Liver (tissue), 9 donors: ENCODE measurements around the gene TMEM179. TPM values are rescaled to one million over a fixed set of nuclear protein-coding genes. Genes with fewer than 3 reads are reported as not detected.

ENCODE experiments used
- DNase-seq: peaks from one replicate; pipeline ENCODE4 v3.0.0-alpha.2; 2017; ENCODE audit warnings: low spot score
- H3K27ac ChIP-seq, 2 donors: one replicate each; pipeline ENCODE4 v1.7.0; 2013; ENCODE audit warnings: inconsistent platforms in 2 of 2, low read length in 2 of 2, control low read depth in 1 of 2, low read depth in 1 of 2, mild to moderate bottlenecking in 1 of 2
- H3K27me3 ChIP-seq, 4 donors: one replicate each; pipeline versions ENCODE4 v1.6.1 to v1.7.0; 2013; ENCODE audit warnings: low read length in 3 of 4, inconsistent platforms in 1 of 4, mild to moderate bottlenecking in 1 of 4, moderate library complexity in 1 of 4; ENCODE audit not compliant: control insufficient read depth in 4 of 4, insufficient read depth in 4 of 4
- H3K36me3 ChIP-seq, 4 donors: one replicate each; pipeline versions ENCODE4 v1.6.1 to v1.7.0; 2013; ENCODE audit warnings: low read length in 3 of 4, mild to moderate bottlenecking in 3 of 4, low read depth in 1 of 4, moderate library complexity in 1 of 4; ENCODE audit not compliant: control insufficient read depth in 4 of 4, insufficient read depth in 3 of 4
- H3K4me1 ChIP-seq, 4 donors: one replicate each; pipeline versions ENCODE4 v1.6.1 to v1.7.0; 2013; ENCODE audit warnings: low read length in 3 of 4, mild to moderate bottlenecking in 3 of 4, moderate library complexity in 1 of 4; ENCODE audit not compliant: control insufficient read depth in 4 of 4, insufficient read depth in 4 of 4
- H3K4me3 ChIP-seq, 3 donors: one replicate each; pipeline versions ENCODE4 v1.6.1 to v1.7.0; 2013; ENCODE audit warnings: low read length in 3 of 3, control low read depth in 1 of 3, low read depth in 1 of 3, mild to moderate bottlenecking in 1 of 3
- H3K9ac ChIP-seq, 2 donors: one replicate each; pipeline ENCODE4 v1.7.0; 2013; ENCODE audit warnings: low read length in 2 of 2, mild to moderate bottlenecking in 2 of 2, moderate library complexity in 2 of 2, control low read depth in 1 of 2, low read depth in 1 of 2
- H3K9me3 ChIP-seq, 4 donors: one replicate each; pipeline versions ENCODE4 v1.6.1 to v1.7.0; 2013; ENCODE audit warnings: low read length in 3 of 4; ENCODE audit not compliant: control insufficient read depth in 4 of 4
- FOXA1 ChIP-seq: IDR thresholded peaks from 2 replicates; pipeline ENCODE4 v1.6.1; 2016; ENCODE audit warnings: antibody characterized with exemption
- GABPA ChIP-seq, 2 donors: IDR thresholded peaks in 1 of 2; conservative IDR thresholded peaks in 1 of 2; 2 replicates each; pipeline ENCODE4 v1.6.1; 2016; ENCODE audit warnings: antibody characterized with exemption in 2 of 2, mild to moderate bottlenecking in 1 of 2, moderate library complexity in 1 of 2
- HNF4A ChIP-seq, 2 donors: conservative IDR thresholded peaks; 2 replicates each; pipeline ENCODE4 v1.6.1; 2016; ENCODE audit warnings: antibody characterized with exemption in 2 of 2, mild to moderate bottlenecking in 2 of 2
- HNF4G ChIP-seq: IDR thresholded peaks from 2 replicates; pipeline ENCODE4 v1.6.1; 2016; ENCODE audit warnings: antibody characterized with exemption
- JUND ChIP-seq, 2 donors: IDR thresholded peaks; 2 replicates each; pipeline ENCODE4 v1.6.1; 2016; ENCODE audit warnings: antibody characterized with exemption in 2 of 2
- NR2F2 ChIP-seq: IDR thresholded peaks from 2 replicates; pipeline ENCODE4 v1.6.1; 2016; ENCODE audit warnings: antibody characterized with exemption
- RXRA ChIP-seq, 2 donors: IDR thresholded peaks; 2 replicates each; pipeline ENCODE4 v1.6.1; 2017 to 2018; ENCODE audit warnings: antibody characterized with exemption in 2 of 2, mild to moderate bottlenecking in 1 of 2
- SP1 ChIP-seq: IDR thresholded peaks from 2 replicates; pipeline ENCODE4 v1.6.1; 2018; ENCODE audit warnings: antibody characterized with exemption, mild to moderate bottlenecking
- TAF1 ChIP-seq: conservative IDR thresholded peaks from 2 replicates; pipeline ENCODE4 v1.6.1; 2016; ENCODE audit warnings: antibody characterized with exemption, mild to moderate bottlenecking
- YY1 ChIP-seq: IDR thresholded peaks from 2 replicates; pipeline ENCODE4 v1.6.1; 2016; ENCODE audit warnings: antibody characterized with exemption, mild to moderate bottlenecking
- WGBS: extraction: QIAGEN DNeasy Blood & Tissue Kit; methylation state at CpG from one replicate; pipeline ENCODE4 v1.1.7; 2013; 5-methylcytosine and 5-hydroxymethylcytosine counted together
- polyA plus RNA-seq, 2 donors: library from polyadenylated mRNA; stranded (reverse) in 1 of 2; unstranded in 1 of 2; fragments of 200-250 nt in 1 of 2; fragments of >200 nt in 1 of 2; fragmentation: Nextera tagmentation in 1 of 2; extraction: Ambion mirVana in 1 of 2; gene quantifications; one replicate each; pipeline versions ENCODE4 v1.2.1 to v1.2.3, GENCODE V29; 2013 to 2015
- total RNA-seq, 2 donors: library from RNA; depleted of rRNA; stranded (reverse); fragments of >200 nt; gene quantifications; one replicate each; pipeline ENCODE4 v1.2.3, GENCODE V29; 2014
- TF ChIP-seq, protein P1 (sequence below): IDR thresholded peaks from 2 replicates; pipeline ENCODE4 v1.6.1; 2016; ENCODE audit warnings: antibody characterized with exemption
- TF ChIP-seq, protein P2 (sequence below): IDR thresholded peaks from 2 replicates; pipeline ENCODE4 v1.6.1; 2016; ENCODE audit warnings: antibody characterized with exemption
- TF ChIP-seq, protein P3 (sequence below): fragments of 150-350 bp; IDR thresholded peaks from 2 replicates; pipeline ENCODE4 v1.5.1; 2017; ENCODE audit warnings: improper control_type of control experiment, low read depth, low read length; ENCODE audit not compliant: missing input control
- TF ChIP-seq, protein P4 (sequence below): IDR thresholded peaks from 2 replicates; pipeline ENCODE4 v1.6.1; 2016; ENCODE audit warnings: antibody characterized with exemption
- donor health status: healthy.
- donor health status: healthy.
- donor health status: healthy.
- donor health status: healthy.
- donor health status: healthy.

TMEM179 gene
- total and polyA plus RNA-seq, 4 donors, result 0.12 to 0.37 TPM; not detected in 2

DNA sequence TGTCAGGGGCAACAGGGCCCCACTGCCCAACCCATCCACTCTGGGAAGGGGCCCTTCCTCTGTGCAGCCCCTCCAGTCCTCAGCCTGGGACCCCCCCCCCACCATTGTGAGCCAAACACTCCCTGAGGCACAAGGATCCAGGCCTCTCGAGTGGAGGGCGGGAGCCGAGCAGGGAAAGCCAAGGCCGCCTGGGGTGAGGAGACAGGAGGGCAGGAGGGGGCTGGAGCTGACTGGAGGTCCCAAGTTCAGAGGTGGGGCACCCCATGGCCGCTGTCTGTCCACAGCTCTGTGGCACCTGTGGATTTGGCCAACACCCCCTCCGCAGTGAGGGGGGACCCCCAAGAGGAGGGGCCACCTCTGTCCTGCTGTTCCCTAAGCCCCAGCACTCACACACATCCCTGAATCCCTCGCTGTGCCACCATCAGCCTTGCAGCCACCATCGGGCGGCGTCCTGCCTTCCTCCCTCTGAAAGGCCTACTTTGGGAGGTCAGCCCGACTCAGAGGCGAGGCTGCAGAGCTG is 50.4 kb downstream of the TMEM179 start:
- H3K9me3 ChIP-seq, result no peaks in the 10 kb centered on the region
- no peak overlapping the region for H3K4me3 ChIP-seq
- no peak overlapping the region for H3K9ac ChIP-seq
- TF ChIP-seq GABPA (IDR thresholded peaks at IDR 0.05 in 1 of 2, conservative IDR thresholded peaks at IDR 0.05 in 1 of 2), result no peak
- no peak for TF ChIP-seq YY1
- TF ChIP-seq SP1, result no peak
- TF ChIP-seq, protein P1, sequence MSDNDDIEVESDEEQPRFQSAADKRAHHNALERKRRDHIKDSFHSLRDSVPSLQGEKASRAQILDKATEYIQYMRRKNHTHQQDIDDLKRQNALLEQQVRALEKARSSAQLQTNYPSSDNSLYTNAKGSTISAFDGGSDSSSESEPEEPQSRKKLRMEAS, result no peak
- TF ChIP-seq, protein P2, sequence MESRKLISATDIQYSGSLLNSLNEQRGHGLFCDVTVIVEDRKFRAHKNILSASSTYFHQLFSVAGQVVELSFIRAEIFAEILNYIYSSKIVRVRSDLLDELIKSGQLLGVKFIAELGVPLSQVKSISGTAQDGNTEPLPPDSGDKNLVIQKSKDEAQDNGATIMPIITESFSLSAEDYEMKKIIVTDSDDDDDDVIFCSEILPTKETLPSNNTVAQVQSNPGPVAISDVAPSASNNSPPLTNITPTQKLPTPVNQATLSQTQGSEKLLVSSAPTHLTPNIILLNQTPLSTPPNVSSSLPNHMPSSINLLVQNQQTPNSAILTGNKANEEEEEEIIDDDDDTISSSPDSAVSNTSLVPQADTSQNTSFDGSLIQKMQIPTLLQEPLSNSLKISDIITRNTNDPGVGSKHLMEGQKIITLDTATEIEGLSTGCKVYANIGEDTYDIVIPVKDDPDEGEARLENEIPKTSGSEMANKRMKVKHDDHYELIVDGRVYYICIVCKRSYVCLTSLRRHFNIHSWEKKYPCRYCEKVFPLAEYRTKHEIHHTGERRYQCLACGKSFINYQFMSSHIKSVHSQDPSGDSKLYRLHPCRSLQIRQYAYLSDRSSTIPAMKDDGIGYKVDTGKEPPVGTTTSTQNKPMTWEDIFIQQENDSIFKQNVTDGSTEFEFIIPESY, result no peak
- TF ChIP-seq, protein P3, sequence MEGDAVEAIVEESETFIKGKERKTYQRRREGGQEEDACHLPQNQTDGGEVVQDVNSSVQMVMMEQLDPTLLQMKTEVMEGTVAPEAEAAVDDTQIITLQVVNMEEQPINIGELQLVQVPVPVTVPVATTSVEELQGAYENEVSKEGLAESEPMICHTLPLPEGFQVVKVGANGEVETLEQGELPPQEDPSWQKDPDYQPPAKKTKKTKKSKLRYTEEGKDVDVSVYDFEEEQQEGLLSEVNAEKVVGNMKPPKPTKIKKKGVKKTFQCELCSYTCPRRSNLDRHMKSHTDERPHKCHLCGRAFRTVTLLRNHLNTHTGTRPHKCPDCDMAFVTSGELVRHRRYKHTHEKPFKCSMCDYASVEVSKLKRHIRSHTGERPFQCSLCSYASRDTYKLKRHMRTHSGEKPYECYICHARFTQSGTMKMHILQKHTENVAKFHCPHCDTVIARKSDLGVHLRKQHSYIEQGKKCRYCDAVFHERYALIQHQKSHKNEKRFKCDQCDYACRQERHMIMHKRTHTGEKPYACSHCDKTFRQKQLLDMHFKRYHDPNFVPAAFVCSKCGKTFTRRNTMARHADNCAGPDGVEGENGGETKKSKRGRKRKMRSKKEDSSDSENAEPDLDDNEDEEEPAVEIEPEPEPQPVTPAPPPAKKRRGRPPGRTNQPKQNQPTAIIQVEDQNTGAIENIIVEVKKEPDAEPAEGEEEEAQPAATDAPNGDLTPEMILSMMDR, result no peak
- TF ChIP-seq JUND (IDR thresholded peaks at IDR 0.05), result no peak
- H3K27ac ChIP-seq, result no peak overlapping the region
- H3K36me3 ChIP-seq, result no peaks in the 10 kb centered on the region
- WGBS, result 77% methylated on average over 12 of the region's 12 CpGs
- peaks cover 0 to 9% (median 5%) of the 10 kb centered on the region in 4 donors for H3K27me3 ChIP-seq
- no peaks in the 10 kb centered on the region for H3K4me1 ChIP-seq
- no peak for DNase-seq

DNA sequence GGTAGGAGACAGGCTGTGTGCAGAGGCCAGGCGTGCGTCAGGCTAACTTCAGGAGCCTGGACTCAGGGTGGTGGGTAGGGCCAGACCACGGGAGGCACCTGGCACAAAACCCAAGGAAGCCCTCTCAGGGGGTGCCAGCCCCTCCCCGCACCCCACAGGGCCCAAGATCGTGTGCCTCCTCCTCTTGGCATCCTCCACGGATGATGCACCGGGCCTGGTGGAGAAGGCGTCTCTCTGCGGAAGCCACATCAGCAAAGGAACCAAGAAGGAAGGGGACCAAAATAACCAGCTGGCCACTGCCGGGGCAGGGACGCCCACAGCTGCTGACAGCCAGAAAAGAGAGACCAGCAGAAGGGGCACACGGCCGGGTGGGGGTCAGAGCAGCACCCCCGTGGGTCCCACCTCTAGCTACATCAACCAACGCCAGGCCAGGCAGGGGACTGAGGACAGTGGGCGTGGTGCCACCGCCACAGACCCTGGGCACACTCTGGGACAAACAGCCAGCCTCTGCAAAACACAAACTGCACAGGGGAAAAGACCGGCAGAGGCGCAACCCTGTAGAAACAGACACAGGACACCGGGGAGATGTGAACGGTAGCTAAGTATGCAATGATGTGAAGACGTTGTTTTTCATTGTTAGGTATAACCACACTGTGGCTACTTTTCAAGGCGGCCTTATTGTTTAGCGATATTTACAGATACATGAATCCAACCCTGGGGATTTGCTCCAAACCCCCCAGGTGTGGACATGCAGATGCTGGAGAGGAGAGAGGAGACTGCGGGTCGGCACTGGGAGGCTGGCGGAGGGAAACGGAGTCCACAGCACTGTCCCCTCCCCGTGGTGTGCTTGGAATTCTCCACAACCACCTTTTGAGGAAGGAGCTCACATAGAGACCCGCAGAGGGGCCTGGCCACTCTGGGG is 51.1 kb downstream of the TMEM179 start:
- Histone ChIP-seq H3K9ac (no peak overlapping the region), H3K27ac (no peak overlapping the region), H3K4me3 (no peak overlapping the region), H3K36me3 (no peaks in the 10 kb centered on the region), H3K4me1 (no peaks in the 10 kb centered on the region), H3K9me3 (no peaks in the 10 kb centered on the region), H3K27me3 (peaks cover 0 to 9% (median 5%) of the 10 kb centered on the region in 4 donors)
- TF ChIP-seq FOXA1 (no peak), NR2F2 (no peak), SP1 (no peak), HNF4A (conservative IDR thresholded peaks at IDR 0.05) (no peak), HNF4G (no peak), RXRA (IDR thresholded peaks at IDR 0.05) (no peak), TAF1 (no peak)
- TF ChIP-seq, protein P4, sequence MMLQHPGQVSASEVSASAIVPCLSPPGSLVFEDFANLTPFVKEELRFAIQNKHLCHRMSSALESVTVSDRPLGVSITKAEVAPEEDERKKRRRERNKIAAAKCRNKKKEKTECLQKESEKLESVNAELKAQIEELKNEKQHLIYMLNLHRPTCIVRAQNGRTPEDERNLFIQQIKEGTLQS, result no peak
- 77% methylated on average over 30 of the region's 30 CpGs for WGBS
- no peak for DNase-seq
